Measurements from ENCODE around the gene AP5Z1.

AP5Z1 gene

DNA sequence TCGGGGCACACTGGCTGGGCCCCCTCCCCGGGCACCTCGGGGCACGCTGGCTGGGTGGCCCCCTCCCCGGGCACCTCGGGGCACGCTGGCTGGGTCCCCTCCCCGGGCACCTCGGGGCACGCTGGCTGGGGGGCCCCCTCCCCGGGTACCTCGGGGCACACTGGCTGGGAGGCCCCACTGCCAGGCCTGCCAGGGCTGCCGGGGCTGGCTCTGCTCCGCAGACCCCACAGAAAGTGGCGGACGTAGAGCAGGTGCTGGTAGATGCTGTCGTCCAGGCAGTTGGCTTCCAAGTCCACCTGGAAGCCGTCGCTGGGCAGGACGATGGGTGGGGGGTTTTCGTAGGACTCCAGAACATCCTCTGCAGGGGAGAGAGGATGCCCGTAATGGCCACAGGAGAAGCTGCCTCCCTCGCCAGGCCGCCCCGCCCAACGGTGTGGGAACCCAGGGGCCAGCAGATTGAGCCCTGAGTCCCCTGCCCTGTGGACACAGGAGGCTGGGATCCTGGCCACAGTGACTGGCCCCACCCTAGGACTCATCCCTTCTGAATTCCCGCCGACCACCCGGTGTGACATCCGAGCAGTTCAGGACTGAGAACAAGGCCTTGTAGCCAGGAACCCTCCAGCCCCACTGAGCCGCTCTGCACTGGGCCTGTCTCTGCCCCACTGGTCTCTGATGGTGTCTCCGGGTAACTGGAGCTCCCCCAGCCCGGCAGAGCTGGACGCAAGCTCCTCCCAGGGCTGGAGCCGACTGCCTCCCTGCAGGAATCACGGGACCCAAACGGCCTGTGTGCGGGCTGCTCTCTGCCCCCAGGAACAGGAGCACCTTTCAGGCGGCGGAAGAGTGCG, 28.2 kb downstream of the AP5Z1 start:
- DNase-seq, result no peak

DNA sequence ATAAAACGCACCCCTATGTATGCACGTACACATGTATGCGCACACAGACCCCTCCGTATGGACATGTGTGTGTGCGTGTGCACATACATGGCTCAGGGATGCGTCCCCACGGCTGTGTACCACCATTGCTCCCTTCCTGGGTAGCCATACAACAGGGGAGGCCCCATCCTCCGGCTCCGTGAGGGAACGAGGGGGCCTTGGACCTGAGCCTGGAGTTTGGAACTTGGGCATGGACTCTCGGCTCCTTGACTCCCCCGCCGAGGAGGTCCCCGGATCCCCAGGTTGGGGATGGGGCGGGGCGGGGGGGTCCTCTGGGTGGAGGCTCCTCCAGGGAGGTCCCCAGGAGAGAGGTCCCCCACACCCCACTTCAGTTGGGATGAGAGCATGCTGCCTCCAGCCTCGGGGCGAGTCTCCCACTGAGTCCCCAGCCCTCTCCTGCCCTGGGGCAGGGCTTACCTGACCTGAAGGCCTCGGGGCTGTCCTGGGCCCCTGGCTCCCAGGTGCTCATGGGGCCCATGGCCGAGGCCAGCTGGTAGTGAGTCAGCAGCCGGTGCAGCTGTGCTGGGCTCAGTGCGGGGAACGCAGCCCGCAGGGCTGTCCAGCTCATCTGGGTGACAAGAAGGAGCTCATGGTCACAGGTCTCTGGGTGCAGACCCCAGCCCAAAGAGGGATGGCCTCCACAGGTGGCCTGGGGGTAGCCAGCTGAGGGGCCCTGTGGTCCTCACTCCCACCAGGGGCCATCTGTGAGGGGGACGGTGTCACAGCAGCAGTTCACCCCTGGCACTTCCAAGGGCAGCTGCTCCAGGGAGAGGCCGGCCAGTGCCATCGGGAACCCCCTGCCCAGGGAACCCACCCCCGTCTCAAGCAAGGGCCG, 29.9 kb downstream of the AP5Z1 start:
- DNase-seq, result no peak

DNA sequence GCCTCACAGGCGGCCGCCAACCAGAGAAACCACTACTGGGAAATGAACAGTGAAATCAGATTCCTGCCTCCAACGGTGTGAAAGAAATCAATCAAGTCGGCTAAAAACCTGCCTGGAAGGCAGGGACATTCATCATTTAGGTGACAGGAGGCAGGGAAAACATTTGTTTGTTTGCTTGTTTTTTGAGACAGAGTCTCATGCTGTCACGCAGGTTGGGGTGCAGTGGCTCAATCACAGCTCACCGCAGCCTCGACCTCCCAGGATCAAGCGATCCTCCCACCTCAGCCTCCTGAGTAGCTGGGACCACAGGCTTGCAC, 30.5 kb downstream of the AP5Z1 start:
- no peak for DNase-seq

DNA sequence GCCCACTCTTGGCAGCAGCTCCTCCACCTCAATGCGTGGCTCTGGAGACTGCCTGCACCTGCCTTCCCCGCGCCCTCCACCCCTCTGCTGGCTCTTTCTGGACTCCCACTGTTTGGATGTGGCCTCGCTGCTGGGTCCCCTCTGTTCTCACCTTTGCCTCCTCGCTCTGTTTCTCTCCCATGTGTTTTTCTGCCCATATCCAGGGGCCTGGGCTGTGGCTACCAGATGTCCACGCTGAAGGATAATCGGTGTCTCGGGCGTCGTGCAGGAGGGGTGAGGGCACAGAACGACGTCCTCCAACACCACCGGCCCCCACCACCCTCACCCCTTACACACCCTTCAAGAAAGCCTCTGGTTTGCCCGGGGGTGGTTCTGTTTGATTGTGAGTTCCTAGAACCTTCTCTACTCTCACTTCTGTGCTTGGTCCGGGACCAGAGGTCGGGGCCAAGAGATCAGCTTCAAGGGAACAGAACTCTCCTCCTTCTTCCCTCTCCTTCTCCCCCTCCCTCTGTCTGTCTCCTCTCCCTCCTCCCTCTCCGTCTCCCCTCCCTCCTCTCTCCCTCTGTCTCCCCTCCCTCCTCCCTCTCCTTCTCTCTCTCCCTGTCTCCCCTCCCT, 31.7 kb downstream of the AP5Z1 start:
- no peak for DNase-seq

DNA sequence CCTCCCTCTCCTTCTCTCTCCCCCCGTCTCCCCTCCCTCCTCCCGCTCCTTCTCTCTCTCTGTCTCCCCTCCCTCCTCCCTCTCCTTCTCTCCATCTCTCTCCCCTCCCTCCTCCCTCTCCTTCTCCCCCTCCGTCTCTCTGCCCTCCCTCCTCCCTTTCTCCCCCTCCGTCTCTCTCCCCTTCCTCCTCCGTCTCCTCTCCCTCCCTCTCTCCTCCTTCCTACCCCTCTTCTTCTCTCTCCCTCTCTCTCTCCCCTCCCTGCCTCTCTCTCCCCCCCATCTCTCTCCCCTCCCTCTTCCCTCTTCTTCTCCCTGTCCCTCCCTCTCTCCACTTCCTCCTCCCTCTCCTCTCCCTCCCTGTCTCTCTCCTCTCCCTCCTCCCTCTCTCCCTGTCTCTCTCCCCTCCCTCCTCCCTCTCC, 32.2 kb downstream of the AP5Z1 start:
- no peak for DNase-seq

DNA sequence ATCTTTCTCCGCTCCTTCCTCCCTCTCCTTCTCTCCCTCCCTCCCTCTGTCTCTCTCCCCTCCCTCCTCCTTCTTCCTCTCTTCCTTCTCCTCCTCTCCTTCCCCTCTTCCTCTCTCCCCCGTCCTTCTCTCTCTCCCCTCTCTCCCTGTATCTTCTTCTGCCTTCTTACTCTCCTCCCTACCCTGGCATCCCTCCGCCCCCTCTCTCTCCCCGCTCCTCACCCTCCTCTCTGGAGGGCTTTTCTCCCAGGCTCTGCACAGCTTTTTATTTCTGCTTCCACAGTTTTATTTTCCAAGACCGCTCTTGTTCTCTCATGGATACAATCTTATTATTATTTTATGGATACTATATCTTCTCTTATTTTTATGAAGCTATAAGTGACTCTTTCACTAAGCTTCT, 32.6 kb downstream of the AP5Z1 start:
- DNase-seq, result no peak

DNA sequence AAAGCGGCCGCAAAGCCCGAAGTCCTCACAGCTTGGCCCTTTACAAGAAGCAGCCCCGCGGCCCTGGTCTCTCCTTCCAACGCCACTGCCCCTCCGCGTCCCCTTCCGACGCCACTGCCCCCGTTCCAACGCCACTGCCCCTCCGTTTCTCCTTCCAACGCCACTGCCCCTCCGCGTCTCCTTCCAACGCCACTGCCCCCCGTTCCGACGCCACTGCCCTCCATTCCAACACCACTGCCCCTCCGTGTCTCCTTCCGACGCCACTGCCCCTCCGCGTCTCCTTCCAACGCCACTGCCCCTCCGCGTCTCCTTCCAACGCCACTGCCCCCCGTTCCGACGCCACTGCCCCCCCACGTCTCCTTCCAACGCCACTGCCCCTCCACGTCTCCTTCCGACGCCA, 33.1 kb downstream of the AP5Z1 start:
- DNase-seq, result no peak

DNA sequence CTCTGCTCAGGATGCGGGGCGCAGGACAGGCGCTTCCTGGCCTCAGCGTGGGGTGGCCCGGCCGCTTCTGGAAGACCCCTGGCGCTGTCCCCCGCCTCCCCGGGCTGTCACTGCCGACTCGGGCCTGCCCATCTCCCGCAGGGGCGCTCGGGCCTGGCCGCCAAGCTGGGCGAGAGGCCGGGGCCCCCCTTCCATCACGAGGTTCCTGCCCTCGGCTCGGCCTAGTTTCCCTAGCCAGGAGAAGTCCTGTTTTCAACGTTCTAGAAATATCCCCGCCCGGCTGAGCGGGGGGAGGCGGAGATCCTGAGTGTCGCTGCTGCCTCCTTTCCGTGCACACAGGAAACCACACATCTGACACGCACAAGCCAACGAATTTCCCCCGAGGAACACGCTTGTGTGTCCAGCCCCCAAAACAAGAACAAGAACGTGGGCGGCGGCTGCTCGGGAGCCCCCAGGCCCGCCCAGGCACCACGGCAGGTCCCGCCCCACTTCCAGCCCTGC, 33.7 kb downstream of the AP5Z1 start:
- no peak for DNase-seq

DNA sequence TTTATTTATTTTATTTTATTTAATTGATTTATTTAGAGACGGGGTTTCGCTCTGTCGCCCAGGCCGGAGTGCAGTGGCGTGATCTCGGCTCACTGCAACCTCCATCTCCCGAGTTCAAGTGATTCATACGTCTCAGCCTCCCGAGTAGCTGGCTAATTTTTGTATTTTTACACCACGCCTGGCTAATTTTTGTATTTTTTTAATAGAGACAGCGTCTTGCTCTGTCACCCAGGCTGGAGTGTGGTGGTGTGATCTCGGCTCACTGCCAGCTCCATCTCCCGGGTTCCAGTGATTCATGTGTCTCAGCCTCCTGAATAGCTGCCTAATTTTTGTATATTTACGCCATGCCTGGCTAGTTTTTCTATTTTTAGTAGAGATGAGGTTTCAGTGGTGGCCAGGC, 34.2 kb downstream of the AP5Z1 start:
- DNase-seq, result no peak

DNA sequence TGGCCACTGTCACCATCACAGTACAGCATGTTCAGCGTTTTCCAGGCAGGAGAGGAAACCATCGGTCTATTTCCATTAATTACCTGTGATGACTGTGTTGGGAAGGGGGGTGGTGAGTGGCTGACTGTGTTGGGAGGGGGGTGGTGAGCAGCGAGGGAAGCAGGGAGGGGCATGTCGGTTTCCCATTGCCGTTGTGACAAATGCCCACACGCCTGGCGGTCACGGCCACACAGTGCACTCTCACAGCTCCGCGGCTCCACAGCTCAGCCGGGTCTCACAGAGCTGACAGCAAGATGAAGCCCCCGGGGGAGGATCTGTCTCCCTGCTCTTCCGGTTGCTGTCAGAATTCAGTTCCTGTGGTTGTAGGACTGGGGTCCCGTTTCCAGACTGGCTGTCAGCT, 39.0 kb downstream of the AP5Z1 start:
- no peak for DNase-seq

DNA sequence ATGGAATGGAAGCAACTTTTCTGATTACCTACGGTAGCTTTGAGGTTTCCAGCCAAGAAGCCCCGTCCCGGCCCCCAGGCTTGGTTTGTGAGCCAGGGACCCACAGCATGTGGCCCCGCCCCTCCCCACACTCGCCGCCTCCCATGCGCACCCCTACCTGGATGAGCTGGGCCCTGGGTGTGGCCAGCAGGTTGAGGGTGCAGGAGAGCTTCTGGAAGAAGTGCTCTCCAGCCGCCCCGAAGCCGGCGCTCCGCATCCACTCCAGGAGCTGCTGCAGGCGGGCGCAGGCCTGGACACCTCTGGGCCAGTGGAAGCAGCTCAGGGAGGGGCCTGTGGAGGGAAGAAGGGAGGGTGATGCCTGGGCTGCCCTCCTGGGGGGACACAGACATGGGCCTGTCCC, 39.7 kb downstream of the AP5Z1 start:
- no peak for DNase-seq

DNA sequence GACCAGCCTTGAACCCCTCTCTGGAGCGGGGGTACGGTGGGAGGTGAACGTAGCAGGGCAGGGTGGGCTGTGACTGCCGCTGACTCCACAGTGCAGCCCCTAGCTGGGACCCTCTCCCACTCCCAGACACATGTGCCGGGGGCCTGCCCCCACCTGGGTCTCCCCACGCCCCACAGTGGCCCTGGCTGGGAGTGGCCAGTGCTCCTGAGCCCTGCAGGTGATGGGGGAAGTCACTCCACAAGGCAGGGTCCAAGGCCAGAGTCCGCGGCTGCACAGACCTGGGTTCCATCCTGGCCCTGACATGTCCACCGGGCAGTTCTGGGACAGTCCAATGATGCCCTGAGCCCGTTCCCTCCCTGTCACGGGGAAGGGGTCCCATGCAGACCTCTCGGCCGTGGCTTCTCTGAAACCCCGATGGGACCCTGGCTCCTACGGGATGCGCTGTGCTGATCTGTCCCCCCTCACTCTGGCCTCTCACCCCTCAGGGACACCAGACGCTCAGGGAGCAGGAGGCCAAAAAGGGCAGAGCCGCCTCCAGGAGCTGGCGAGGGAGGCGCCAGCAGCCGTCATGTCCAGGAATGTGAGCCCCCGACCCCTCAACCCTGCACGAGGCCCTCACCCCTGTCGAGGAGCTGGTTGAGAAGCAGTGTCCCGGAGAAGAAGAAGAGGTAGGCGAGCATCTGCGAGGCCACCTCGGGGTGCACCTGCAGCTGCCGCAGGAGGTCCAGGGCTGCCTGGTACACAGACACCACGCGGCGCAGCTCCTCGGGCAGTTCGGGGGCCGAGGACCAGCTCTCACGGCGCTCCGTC, 40.4 kb downstream of the AP5Z1 start:
- no peak for DNase-seq

DNA sequence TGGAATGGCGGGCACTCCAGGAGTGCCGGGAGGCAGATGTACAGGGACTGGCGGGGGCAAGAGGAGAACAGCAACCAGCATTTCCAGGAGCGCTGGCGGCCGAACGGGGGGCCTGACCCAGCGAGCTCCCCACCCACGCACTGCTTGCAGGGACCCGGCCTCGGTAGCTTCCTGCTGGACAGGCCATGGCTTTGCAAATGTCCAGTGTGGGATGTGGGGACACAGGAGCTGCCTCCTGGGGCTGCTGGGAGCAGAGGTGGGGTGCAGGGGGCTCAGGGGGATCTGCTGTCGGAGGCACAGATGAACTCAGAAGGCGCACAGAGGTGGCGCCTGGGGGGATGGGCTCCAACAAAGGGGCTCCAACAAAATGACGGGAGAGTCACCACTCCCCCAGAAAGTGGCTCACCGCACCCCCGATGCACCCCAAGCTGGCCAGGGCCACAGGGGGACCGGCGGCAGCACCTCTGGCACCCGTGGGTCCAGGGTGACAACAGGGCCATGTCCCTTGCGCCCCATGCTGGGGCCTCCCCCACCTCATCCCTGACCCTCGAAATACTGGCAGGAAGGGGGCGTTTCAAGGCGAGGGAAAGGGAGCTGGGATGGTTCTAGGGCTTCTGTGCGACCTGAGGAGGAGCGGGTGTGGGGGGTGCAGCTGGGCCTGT, 41.1 kb downstream of the AP5Z1 start:
- no peak for DNase-seq

DNA sequence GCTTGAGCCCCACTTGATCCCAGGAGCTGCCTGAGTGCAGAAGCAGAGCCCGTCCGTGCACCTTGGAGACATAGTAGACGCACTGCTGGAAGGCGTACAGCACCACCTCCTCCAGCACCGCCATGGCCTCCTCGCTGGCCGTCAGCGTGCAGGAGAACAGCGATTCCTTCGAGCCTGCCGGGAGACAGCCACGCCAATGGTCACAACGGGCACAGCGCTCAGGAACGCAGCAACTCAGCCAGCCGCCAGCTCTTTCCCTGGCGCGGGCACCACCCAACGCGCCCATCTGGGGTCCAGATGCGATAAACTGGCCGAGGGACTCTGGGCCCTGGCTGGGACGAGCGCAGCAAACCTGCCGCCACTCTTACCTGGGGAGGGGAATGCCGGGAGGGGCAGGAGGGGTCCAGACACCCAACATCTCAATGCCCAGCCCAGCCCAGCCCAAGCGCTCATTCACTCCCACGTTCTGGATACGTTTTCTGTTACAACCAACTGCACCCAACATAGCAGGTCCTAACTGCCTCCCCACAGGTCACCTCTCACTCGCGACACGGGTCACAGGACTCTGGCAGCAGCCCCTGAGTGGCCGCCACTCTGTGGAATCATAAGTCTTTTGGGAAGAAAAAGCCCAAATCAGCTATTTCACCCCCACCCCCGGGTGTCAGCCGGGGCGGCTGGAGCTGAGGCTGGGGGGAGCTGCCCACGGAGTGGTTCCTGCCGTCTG, 41.9 kb downstream of the AP5Z1 start:
- DNase-seq, result no peak

DNA sequence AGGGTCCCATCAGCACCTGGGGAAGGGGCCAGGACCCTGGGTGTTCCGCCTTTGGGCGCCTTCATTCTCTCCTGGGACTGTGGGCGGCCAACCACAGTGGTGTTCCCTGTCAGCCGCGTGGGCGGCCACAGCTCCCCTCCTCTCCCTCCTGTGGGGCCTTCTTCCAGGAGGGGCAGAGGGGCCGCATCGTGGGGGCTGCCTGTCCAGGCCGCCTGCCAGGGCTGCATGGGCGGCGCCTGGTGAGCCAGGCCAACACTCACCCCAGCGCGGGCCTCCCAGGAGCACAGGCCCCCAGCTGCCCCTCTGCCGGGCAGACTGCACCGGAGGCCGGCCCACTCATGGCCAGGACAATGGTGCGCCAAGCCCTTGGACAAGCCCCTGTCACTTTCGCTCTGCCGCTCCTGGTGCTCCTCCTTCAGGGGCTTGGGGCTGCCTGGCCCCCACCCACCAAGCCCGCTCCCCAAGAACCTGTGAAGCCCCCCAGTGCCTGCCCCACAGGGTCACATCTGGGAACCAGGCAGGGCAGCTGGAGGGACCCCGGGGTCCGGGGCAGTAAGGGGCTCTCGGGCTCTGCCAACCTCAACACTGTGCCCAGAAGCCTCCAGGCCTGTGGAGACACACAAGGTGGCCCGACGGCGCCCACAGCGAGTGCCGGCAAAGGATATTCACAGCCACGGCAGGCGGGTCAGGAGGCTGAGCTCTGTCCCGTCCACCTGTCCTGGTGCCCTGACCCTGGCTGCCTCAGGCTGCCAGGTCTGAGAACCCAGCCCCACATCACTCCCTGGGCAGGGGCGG, 42.8 kb downstream of the AP5Z1 start:
- no peak for DNase-seq

DNA sequence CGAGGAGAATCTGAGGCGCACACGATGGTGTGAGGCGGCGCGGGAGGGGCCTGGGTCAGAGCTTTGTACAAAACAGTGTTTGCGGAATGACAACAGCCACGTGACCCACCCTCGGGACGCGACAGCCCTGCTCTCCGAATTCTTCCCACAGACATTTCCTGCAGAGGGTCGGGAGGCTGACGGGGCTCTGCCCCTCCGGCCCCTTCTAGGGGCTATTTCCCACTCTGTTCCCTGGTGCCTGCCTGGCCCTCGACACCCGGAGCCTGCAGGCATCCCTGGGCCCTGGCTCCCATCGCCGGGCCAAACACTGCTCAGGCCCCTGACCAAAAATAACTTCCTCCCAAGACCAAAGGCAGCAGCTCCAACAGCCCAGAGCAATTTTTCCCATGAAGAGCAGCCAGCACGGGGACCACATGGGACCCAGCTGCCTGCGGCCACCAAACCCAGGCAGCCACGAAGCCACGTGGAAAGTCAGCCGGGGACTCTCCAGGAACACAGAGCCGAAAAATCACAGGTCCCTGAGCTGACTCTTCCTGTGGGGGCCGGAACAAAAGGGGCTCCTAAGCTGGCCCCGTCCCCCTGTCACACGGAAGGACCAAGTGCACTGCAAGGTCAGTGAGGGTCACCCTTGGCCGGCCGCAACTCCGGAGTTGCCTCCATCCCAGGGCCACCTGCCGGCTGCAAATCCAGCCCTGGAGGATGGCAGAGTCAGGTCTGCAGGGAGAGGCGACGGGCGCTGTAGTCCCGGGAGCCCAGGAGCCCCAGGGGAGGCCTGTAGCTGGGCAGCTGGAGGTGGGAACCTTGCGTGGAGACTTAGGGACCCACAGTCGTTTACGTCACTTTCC, 44.4 kb downstream of the AP5Z1 start:
- no peak for DNase-seq

DNA sequence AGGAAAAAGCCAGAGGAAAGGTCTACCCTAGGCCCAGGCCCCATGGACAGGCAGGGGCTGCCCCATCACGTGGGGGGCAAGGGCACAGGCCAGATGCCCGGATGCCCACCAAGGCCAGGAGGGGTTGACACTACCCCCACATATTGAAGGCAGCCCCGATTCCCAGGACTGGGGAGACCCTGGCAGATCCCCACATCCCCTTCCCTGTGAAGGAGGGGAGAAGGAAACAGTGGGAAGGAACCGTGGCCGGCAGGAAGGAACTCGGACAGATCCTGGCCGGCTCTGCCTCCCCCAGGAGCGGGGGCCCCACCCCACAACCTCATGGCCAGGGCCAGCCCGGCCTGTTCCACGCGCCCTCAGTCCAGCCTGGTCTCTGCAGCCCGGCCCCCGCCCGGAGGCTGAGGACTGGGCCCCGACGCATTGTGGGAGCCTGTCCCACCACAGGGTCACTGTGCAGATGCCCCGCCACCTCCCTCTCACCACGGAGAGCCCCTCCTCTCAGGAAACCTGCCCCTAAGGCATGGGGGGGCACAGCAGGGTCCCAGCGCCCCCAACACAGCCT, 45.1 kb downstream of the AP5Z1 start:
- DNase-seq, result no peak

DNA sequence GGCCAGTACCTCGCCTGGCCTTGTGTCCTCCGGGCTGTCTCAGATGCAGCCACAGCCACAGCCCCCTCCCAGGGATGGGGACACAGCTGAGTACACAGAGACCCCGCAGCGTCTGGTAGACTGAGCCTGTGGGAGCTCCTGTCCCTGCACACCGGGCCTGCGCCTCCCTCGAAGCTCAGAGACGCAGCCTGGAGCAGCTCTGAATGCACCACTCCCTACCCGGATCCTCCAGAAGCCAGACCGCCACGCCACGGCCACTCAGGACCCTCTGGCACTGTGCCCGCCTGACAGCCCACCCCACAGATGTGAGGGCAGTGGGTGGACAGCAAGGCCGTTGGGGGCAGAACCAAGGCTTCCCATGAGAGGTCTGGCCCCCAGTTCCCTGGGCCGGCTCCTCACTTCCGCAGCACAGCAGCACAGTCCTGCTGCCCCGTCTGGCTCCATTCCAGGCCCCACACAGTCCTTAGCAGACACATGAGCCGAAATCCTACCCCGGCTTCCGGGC, 45.6 kb downstream of the AP5Z1 start:
- no peak for DNase-seq

DNA sequence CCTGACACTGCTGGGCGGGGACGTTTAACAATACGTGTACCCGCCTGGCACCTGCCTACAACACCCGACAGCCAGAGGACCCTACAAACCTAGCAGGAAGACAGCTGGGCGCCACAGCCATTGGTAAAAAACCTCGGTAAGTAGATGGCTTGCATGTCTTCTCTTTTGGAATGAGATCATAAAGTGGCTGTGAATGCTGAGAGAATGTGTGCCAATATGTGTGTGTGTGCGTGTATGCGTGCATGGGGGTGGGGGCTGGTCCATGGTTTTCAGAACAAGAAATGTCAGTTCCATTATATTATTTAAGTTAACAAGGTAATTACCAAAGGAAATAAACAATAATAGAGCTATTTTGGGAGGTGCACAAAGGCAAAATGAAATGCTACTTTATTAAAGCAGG, 47.3 kb downstream of the AP5Z1 start:
- no peak for DNase-seq

Measured in activated CD4-positive, CD25-positive, alpha-beta regulatory T cell treated with anti-CD3 and anti-CD28 coated beads, Interleukin-2, amount 50 U/mL, for 72 hours (primary cell).